Measurements from ENCODE around the gene ASL. TPM values are rescaled to one million over a fixed set of nuclear protein-coding genes. Genes with fewer than 3 reads are reported as not detected.
"Not testable (repeated sequence)": the region's sequence is repeated elsewhere in the genome, so short reads cannot be mapped to it uniquely, and the experiment has no call there.

ASL gene
- total RNA-seq, 1 donor from 2014 or later = 24.6 TPM

DNA sequence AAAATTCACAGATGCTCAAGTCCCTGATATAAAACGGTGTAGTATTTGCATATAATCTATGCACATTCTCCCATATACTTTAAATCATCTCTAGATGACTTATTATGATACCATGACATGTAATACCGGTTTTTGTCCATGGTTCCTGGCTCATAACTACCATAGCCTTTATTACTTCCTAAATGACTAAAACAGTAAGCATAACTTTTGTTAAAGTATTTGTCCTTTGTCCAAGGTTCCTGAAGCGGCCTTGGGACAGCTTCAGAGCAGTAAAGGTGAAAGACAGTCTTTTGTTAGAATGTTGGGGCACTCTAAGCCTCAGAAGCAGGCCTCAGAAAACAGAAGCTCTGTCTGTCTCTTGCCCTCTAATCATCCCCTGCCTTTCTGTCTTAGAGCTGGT is 43.0 kb downstream of the ASL start:
- H3K36me3 ChIP-seq = no peaks in the 10 kb centered on the region
- H3K4me3 ChIP-seq = no peak overlapping the region
- TF ChIP-seq, protein P1, sequence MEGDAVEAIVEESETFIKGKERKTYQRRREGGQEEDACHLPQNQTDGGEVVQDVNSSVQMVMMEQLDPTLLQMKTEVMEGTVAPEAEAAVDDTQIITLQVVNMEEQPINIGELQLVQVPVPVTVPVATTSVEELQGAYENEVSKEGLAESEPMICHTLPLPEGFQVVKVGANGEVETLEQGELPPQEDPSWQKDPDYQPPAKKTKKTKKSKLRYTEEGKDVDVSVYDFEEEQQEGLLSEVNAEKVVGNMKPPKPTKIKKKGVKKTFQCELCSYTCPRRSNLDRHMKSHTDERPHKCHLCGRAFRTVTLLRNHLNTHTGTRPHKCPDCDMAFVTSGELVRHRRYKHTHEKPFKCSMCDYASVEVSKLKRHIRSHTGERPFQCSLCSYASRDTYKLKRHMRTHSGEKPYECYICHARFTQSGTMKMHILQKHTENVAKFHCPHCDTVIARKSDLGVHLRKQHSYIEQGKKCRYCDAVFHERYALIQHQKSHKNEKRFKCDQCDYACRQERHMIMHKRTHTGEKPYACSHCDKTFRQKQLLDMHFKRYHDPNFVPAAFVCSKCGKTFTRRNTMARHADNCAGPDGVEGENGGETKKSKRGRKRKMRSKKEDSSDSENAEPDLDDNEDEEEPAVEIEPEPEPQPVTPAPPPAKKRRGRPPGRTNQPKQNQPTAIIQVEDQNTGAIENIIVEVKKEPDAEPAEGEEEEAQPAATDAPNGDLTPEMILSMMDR (IDR thresholded peaks at IDR 0.05) = no peak
- TF ChIP-seq POLR2AphosphoS5 (IDR thresholded peaks at IDR 0.05; ENCODE audit: insufficient read depth in 1 of 2, low read depth in 1 of 2) = no peak
- TF ChIP-seq POLR2A (IDR thresholded peaks at IDR 0.05) = no peak
- H3K27ac ChIP-seq = no peak overlapping the region
- intact Hi-C loops (cut with DNase I) = no loop called here
- H3K27me3 ChIP-seq = no peaks in the 10 kb centered on the region
- no peaks in the 10 kb centered on the region for H3K9me3 ChIP-seq
- no peak for DNase-seq (ENCODE audit: extremely low spot score in 2 of 2)
- H3K4me1 ChIP-seq = peaks cover 64% of the 10 kb centered on the region

- no peak overlapping the region for H3K4me3 ChIP-seq
- no peaks in the 10 kb centered on the region for H3K36me3 ChIP-seq
- peaks cover 63% of the 10 kb centered on the region for H3K4me1 ChIP-seq
- TF ChIP-seq POLR2AphosphoS5 (IDR thresholded peaks at IDR 0.05; ENCODE audit: insufficient read depth in 1 of 2, low read depth in 1 of 2) = no peak
- TF ChIP-seq POLR2A (IDR thresholded peaks at IDR 0.05) = no peak
- TF ChIP-seq, protein P1 (IDR thresholded peaks at IDR 0.05) = no peak
- no peaks in the 10 kb centered on the region for H3K9me3 ChIP-seq
- H3K27ac ChIP-seq = no peak overlapping the region
- DNase-seq (ENCODE audit: extremely low spot score in 2 of 2) = no peak
- intact Hi-C loops (cut with DNase I) = no loop called here
- no peaks in the 10 kb centered on the region for H3K27me3 ChIP-seq
Measured at GRCh38 chr7:66119245-66119850, 43.7 kb downstream of the ASL start.

DNA sequence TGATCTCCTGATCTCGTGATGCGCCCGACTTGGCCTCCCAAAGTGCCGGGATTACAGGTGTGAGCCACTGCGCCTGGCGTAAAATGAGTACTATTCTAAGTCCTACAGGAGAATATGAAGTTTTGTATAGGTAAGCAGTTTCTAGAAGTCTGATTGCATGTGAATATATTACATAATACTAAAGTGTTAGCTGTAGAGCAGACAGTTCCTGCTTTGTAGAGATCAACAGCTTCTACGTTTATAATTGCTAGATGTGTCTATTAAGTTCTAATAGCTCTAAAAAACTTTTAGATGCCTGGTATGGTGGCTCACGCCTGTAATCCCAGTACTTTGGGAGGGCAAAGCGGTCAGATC is 47.5 kb downstream of the ASL start:
- Histone ChIP-seq H3K9me3 (no peaks in the 10 kb centered on the region), H3K27ac (no peak overlapping the region), H3K27me3 (no peaks in the 10 kb centered on the region), H3K4me3 (no peak overlapping the region), H3K36me3 (no peaks in the 10 kb centered on the region), H3K4me1 (peaks cover 70% of the 10 kb centered on the region)
- no peak for DNase-seq (ENCODE audit: extremely low spot score in 2 of 2)
- no peak for TF ChIP-seq POLR2AphosphoS5 (IDR thresholded peaks at IDR 0.05; ENCODE audit: insufficient read depth in 1 of 2, low read depth in 1 of 2)
- intact Hi-C loops (cut with DNase I) = no loop called here

DNA sequence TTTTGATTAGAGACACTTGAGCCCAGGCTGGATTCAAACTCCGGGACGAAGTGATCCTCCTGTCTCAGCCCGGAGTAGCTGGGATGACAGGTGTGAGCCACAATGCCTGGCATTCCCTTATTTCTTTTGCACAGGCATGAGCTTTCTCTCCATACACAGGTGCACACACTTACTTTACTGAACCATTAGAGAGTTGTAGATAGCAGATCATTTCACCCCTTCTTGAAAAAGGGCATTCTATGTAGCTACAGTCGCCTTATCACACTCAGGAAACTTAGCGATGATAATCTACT is 48.9 kb downstream of the ASL start:
- H3K27ac ChIP-seq; H3K9me3 ChIP-seq; H3K4me3 ChIP-seq; DNase-seq (ENCODE audit: extremely low spot score in 2 of 2); H3K27me3 ChIP-seq; H3K36me3 ChIP-seq; intact Hi-C loops (cut with DNase I): not testable (repeated sequence)
- peaks cover 57% of the 10 kb centered on the region for H3K4me1 ChIP-seq

DNA sequence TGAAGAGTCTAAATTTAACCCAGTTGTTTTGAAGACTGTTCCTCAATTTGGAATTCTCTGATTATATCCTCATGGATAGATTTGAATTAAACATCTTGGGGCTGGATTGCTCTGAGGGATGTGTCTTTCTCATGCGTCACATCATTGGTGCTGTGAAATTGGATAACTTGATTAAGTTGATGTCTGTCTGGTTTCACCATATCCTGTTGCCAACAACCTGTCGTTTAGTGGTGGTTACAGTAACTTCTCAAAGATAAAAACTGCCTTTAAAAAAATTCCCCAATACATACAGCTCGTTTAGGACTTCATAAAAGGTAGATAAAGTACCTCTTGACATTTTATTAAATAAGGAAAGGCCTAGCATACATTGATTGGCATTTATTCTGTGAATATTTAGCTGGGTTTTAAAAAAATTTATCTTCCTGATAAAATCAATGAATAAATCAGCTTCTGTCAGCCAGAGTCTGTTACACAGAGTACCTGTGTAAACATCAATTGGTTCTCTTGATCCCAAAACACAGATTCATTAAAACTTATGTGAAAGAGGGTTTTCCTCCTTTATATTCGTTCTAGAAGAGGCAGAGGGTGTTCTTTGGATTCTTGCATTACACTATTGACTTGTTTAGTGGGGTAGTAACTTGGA is 49.6 kb downstream of the ASL start:
- peaks cover 52% of the 10 kb centered on the region for H3K4me1 ChIP-seq
- no peaks in the 10 kb centered on the region for H3K27me3 ChIP-seq
- TF ChIP-seq POLR2AphosphoS5 (IDR thresholded peaks at IDR 0.05; ENCODE audit: insufficient read depth in 1 of 2, low read depth in 1 of 2) = no peak
- no peak for TF ChIP-seq POLR2A (IDR thresholded peaks at IDR 0.05)
- TF ChIP-seq, protein P1 (IDR thresholded peaks at IDR 0.05) = no peak
- no peak overlapping the region for H3K4me3 ChIP-seq
- peaks cover 0 to 1% of the 10 kb centered on the region in 2 donors for H3K36me3 ChIP-seq
- H3K9me3 ChIP-seq = no peaks in the 10 kb centered on the region
- peak overlapping the region; percentile 13 for H3K27ac ChIP-seq
- intact Hi-C loops (cut with DNase I) = no loop called here
- DNase-seq (ENCODE audit: extremely low spot score in 2 of 2) = no peak

GRCh38 chr7:66125781-66126352 is 50.2 kb downstream of the ASL start:
- H3K27me3 ChIP-seq; H3K9me3 ChIP-seq; intact Hi-C loops (cut with DNase I); H3K36me3 ChIP-seq; H3K4me3 ChIP-seq; DNase-seq (ENCODE audit: extremely low spot score in 2 of 2): not testable (repeated sequence)
- Histone ChIP-seq H3K4me1 (peaks cover 52% of the 10 kb centered on the region), H3K27ac (peak overlapping the region; percentile 13)

DNA sequence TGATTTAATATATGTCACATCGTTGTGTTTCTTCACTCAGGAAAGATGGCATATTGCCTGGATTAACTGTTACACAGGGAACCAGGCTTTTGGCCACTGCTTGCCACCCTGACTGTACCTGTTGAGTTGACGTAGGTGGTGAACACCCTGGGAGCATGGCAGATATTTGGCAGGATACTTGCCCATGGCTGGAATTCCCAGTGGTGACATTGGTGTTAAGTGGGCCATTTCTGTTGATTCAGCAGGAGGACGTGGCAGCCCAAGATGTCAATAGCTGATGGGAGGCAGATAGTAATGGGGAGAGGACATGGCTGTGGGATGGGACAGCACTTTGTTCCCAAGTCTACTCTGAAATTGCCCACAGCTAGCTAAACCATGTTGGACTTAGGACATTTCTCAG is 51.6 kb downstream of the ASL start:
- peaks cover 0 to 12% of the 10 kb centered on the region in 2 donors for H3K36me3 ChIP-seq
- H3K4me1 ChIP-seq = peaks cover 48% of the 10 kb centered on the region
- H3K27ac ChIP-seq; intact Hi-C loops (cut with DNase I); H3K9me3 ChIP-seq; H3K27me3 ChIP-seq; DNase-seq (ENCODE audit: extremely low spot score in 2 of 2); H3K4me3 ChIP-seq: not testable (repeated sequence)

Measured in vagina (tissue), 2 donors.